ENCODE measurements around the gene CASTOR2.
"Not testable (repeated sequence)": the region's sequence is repeated elsewhere in the genome, so short reads cannot be mapped to it uniquely, and the experiment has no call there.

DNA sequence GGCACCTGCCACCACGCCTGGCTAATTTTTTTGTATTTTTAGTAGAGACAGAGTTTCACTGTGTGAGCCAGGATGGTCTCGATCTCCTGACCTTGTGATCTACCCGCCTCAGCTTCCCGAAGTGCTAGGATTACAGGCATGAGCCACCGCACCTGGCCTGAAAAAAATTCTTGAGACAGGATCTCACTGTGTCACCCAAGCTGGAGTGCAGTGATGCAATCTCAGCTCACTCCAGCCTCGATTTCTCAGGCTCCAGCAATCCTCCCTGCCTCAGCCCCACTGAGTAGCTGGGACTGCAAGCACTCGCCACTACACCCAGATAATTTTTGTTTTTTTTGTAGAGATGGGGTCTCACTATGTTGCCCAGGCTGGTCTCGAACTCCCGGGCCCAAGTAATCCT, 13.0 kb downstream of the CASTOR2 start:
- not testable (repeated sequence) for TF ChIP-seq CTCF, POLR2A (IDR thresholded peaks at IDR 0.05)

Measured in uterus (tissue), 2 donors.